ENCODE results near the gene PLEKHG4B.
"Not testable (repeated sequence)": the region's sequence is repeated elsewhere in the genome, so short reads cannot be mapped to it uniquely, and the experiment has no call there.

PLEKHG4B gene

DNA sequence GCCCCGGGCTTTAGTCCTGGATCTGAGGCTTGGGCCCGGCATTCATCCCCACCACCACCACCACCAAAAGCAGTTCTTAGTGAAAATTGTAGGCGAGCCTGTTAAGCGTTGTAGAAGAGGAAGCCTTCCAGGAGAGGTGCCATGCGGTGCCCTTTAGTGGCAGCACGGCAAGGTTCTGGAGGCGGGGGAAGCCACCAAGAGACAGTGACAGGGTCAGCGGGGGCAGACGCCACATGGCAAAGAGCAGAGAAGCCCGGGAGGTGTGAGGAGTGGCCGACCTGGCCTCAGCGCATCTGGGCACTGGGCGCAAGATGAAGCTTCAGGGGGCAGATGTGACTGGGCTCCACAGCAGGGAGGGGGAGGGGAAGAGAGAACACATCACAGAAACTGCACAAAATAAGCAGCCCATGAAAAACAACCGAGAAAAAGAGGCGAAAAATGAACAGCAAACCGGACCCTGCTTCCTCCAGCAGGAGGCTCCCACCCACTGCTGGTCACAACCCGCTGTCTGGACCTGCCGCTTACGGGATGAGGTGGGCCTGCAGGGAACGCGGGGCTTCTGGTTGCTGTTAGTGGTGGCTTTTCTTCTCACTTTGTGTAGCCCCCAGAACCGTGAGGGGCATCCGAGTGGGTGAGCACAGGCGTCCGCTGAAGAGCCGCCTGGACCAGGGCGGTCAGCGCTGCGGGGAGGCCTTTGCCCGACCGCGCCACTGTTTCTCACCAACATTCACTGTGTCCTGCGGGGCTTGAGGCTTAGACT is 103.6 kb downstream of the PLEKHG4B start:
- Histone ChIP-seq H3K27ac (no peak overlapping the region), H3K9ac (no peak overlapping the region), H3K36me3 (ENCODE audit: insufficient read depth) (peaks cover 5% of the 10 kb centered on the region; the same call in 1 of the 2 replicates), H3K4me2 (no peak overlapping the region), H3K4me3 (IDR thresholded peaks at IDR 0.05; ENCODE audit: insufficient read depth, low read depth, low read length) (no peak overlapping the region), H3K79me2 (ENCODE audit: insufficient read depth, low read depth) (peaks cover 41% of the 10 kb centered on the region), H4K20me1 (ENCODE audit: insufficient read depth) (no peaks in the 10 kb centered on the region), H2AFZ (ENCODE audit: low read depth) (no peak overlapping the region), H3K27me3 (ENCODE audit: insufficient read depth, low read depth) (no peaks in the 10 kb centered on the region), H3K4me1 (ENCODE audit: low read depth, poor library complexity, severe bottlenecking) (peaks cover 23% of the 10 kb centered on the region)
- TF ChIP-seq, protein P1, sequence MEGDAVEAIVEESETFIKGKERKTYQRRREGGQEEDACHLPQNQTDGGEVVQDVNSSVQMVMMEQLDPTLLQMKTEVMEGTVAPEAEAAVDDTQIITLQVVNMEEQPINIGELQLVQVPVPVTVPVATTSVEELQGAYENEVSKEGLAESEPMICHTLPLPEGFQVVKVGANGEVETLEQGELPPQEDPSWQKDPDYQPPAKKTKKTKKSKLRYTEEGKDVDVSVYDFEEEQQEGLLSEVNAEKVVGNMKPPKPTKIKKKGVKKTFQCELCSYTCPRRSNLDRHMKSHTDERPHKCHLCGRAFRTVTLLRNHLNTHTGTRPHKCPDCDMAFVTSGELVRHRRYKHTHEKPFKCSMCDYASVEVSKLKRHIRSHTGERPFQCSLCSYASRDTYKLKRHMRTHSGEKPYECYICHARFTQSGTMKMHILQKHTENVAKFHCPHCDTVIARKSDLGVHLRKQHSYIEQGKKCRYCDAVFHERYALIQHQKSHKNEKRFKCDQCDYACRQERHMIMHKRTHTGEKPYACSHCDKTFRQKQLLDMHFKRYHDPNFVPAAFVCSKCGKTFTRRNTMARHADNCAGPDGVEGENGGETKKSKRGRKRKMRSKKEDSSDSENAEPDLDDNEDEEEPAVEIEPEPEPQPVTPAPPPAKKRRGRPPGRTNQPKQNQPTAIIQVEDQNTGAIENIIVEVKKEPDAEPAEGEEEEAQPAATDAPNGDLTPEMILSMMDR (conservative IDR thresholded peaks at IDR 0.05; ENCODE audit: low read depth, low read length): no peak

DNA sequence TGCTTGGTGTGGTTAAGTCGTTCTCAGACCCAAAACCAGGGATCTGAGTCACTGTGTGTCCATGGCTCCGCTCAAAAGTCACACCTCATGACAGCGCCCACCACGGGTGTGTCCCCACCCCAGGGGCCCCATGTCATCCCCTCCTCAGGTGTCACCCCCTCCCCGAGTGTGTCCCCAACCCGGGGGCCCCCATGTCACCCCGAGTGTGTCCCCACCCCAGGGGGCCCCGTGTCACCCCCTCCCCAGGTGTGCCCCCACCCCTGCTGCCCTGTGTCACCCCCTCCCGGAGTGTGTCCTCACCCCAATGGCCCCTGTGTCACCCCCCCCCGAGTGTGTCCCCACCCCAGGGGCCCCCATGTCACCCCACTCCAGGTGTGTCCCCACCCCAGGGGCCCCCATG is 104.4 kb downstream of the PLEKHG4B start:
- Histone ChIP-seq H3K36me3 (ENCODE audit: insufficient read depth) (peaks cover 5% of the 10 kb centered on the region; the same call in 1 of the 2 replicates), H3K4me1 (ENCODE audit: low read depth, poor library complexity, severe bottlenecking) (peaks cover 15% of the 10 kb centered on the region), H4K20me1 (ENCODE audit: insufficient read depth) (no peaks in the 10 kb centered on the region), H2AFZ (ENCODE audit: low read depth) (no peak overlapping the region), H3K9ac (no peak overlapping the region), H3K27ac (no peak overlapping the region), H3K4me3 (IDR thresholded peaks at IDR 0.05; ENCODE audit: insufficient read depth, low read depth, low read length) (no peak overlapping the region), H3K79me2 (ENCODE audit: insufficient read depth, low read depth) (peaks cover 41% of the 10 kb centered on the region), H3K27me3 (ENCODE audit: insufficient read depth, low read depth) (no peaks in the 10 kb centered on the region), H3K4me2 (no peak overlapping the region)
- TF ChIP-seq, protein P1 (conservative IDR thresholded peaks at IDR 0.05; ENCODE audit: low read depth, low read length): no peak

DNA sequence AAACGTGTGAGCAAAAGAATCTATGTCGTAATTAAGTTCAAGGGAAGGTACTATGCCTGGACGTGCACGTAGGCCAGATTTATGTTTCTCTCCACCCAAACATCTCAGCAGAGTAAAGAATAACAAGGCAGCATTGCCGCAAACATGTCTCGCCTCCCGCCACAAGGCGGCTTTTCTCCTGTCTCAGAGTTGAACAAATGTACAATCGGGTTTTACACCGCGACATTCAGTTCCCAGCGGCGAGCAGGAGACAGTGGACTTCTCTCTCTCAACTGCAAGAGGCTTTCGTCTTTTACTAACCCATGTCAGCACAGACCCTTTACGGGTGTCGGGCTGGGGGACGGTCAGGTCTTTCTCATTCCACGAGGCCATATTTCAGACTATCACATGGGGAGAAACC is 105.1 kb downstream of the PLEKHG4B start:
- not testable (repeated sequence) for H2AFZ ChIP-seq (ENCODE audit: low read depth); H3K4me2 ChIP-seq; H3K36me3 ChIP-seq (ENCODE audit: insufficient read depth); H3K4me1 ChIP-seq (ENCODE audit: low read depth, poor library complexity, severe bottlenecking); H3K27ac ChIP-seq; H3K27me3 ChIP-seq (ENCODE audit: insufficient read depth, low read depth); H4K20me1 ChIP-seq (ENCODE audit: insufficient read depth); H3K9ac ChIP-seq; H3K4me3 ChIP-seq (IDR thresholded peaks at IDR 0.05; ENCODE audit: insufficient read depth, low read depth, low read length)
- peaks cover 38% of the 10 kb centered on the region for H3K79me2 ChIP-seq (ENCODE audit: insufficient read depth, low read depth)

DNA sequence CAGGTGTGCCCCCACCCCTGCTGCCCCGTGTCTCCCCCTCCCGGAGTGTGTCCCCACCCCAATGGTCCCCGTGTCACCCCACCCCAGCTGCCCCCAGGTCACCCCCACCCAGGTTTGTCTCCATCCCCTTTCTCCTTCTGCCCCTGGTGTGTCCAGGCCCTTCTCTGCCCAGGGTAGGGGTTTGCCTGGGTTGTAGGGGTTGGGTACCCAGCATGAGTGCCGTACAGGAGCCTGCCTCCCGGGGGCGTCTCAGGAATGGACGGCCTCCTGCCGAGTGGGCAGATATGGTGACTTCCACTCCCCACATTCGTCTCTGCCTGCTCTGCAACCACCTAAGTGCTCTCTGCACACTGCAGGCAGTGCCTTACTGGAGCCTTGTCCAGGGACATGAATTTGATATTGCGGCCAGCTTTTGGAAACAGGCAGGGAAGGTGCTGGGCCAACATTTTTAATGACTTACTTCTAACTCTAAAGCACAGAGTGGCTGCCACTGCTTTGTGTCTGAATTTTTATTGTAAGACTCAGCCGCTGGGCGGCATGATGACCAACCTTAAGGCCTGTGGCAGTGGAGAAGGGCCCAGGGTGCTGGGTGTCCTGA is 106.0 kb downstream of the PLEKHG4B start:
- H3K9ac ChIP-seq: no peak overlapping the region
- H3K36me3 ChIP-seq (ENCODE audit: insufficient read depth): peaks cover 5% of the 10 kb centered on the region; the same call in 1 of the 2 replicates
- TF ChIP-seq, protein P1 (conservative IDR thresholded peaks at IDR 0.05; ENCODE audit: low read depth, low read length): no peak
- no peaks in the 10 kb centered on the region for H4K20me1 ChIP-seq (ENCODE audit: insufficient read depth)
- no peak overlapping the region for H3K27ac ChIP-seq
- no peaks in the 10 kb centered on the region for H3K27me3 ChIP-seq (ENCODE audit: insufficient read depth, low read depth)
- no peaks in the 10 kb centered on the region for H3K4me1 ChIP-seq (ENCODE audit: low read depth, poor library complexity, severe bottlenecking)
- H3K79me2 ChIP-seq (ENCODE audit: insufficient read depth, low read depth): peaks cover 28% of the 10 kb centered on the region
- H3K4me2 ChIP-seq: no peak overlapping the region
- H3K4me3 ChIP-seq (IDR thresholded peaks at IDR 0.05; ENCODE audit: insufficient read depth, low read depth, low read length): no peak overlapping the region
- H2AFZ ChIP-seq (ENCODE audit: low read depth): no peak overlapping the region

Measured in KMS-11 (cell line).